B cell (primary cell): Measurements from ENCODE around the gene CLCNKA. TPM values are rescaled to one million over a fixed set of nuclear protein-coding genes. Genes with fewer than 3 reads are reported as not detected.

ENCODE experiments used
- ATAC-seq: fragments of 200-7000 bp; cut with Tn5 transposase; one replicate; pipeline ENCODE4 v1.10.0; 2021; ENCODE audit warnings: low read depth, mild to moderate bottlenecking, moderate number of reproducible peaks, moderate library complexity
- CTCF ChIA-PET: fragments of 350-600 bp; sonication (Branson Sonifier 250); formaldehyde crosslinking; loops from one replicate; lab custom pipeline; 2021; ENCODE audit warnings: antibody characterized with exemption, inconsistent platforms; lab: Charles Lee
- POLR2A ChIA-PET: fragments of 350-600 bp; sonication (Branson Sonifier 250); formaldehyde crosslinking; loops from one replicate; lab custom pipeline; 2021; ENCODE audit warnings: antibody characterized with exemption; lab: Charles Lee
- DNase-seq: peaks from one replicate; pipeline ENCODE4 v3.0.0; 2013
- H2AFZ ChIP-seq: 2 replicates; pipeline ENCODE4 v1.6.1; 2012; ENCODE audit warnings: mild to moderate bottlenecking, low read depth, low read length; ENCODE audit not compliant: insufficient read depth, poor library complexity, severe bottlenecking
- H3K27ac ChIP-seq, 2 donors: 1 replicate in 1 of 2; 2 replicates in 1 of 2; pipeline ENCODE4 v1.5.1; 2012 to 2013; ENCODE audit warnings: low read length in 2 of 2, mild to moderate bottlenecking in 2 of 2, moderate library complexity in 1 of 2
- H3K27me3 ChIP-seq, 4 experiments: fragments of 200-600 bp in 1 of 4; sonication (generic) in 1 of 4; replicated peaks in 1 of 4; 1 replicate in 2 of 4; 2 replicates in 2 of 4; pipeline versions ENCODE4 v1.6.1 to v1.7.0; 2013 to 2016; ENCODE audit warnings: low read length in 3 of 4, mild to moderate bottlenecking in 2 of 4, mixed read lengths in 1 of 4, moderate library complexity in 1 of 4; ENCODE audit not compliant: insufficient read depth in 4 of 4, control insufficient read depth in 3 of 4; ENCODE audit errors: control extremely low read depth in 1 of 4
- H3K36me3 ChIP-seq, 2 experiments: replicated peaks in 1 of 2; 1 replicate in 1 of 2; 2 replicates in 1 of 2; pipeline versions ENCODE4 v1.6.1 to v1.7.1; 2013; ENCODE audit warnings: low read length in 1 of 2; ENCODE audit not compliant: insufficient read depth in 2 of 2, control insufficient read depth in 1 of 2; ENCODE audit errors: control extremely low read depth in 1 of 2, extremely low read depth in 1 of 2
- H3K4me1 ChIP-seq, 2 donors: fragments of 200-600 bp in 1 of 2; sonication (generic) in 1 of 2; 1 replicate in 1 of 2; 2 replicates in 1 of 2; pipeline versions ENCODE4 v1.5.1 to v1.6.1; 2013 to 2017; ENCODE audit warnings: low read length in 2 of 2; ENCODE audit not compliant: control insufficient read depth in 2 of 2, insufficient read depth in 2 of 2
- H3K4me2 ChIP-seq: replicated peaks from 2 replicates; pipeline ENCODE3; 2012; ENCODE audit warnings: mild to moderate bottlenecking, low read depth, low read length; ENCODE audit not compliant: poor library complexity, severe bottlenecking
- H3K4me3 ChIP-seq, 5 experiments: fragments of 200-600 bp in 1 of 5; sonication (generic) in 1 of 5; 1 replicate in 3 of 5; 2 replicates in 2 of 5; pipeline versions ENCODE4 v1.5.1 to v1.7.0; 2011 to 2016; ENCODE audit warnings: low read length in 4 of 5, mild to moderate bottlenecking in 4 of 5, low read depth in 2 of 5, control low read depth in 1 of 5, moderate library complexity in 1 of 5; ENCODE audit not compliant: insufficient read depth in 1 of 5; ENCODE audit errors: control extremely low read depth in 1 of 5, extremely low read depth in 1 of 5
- H3K79me2 ChIP-seq: fragments of 200-600 bp; sonication (generic); one replicate; pipeline ENCODE4 v1.6.0; 2016; ENCODE audit warnings: low read length; ENCODE audit not compliant: control insufficient read depth, insufficient read depth
- H3K9ac ChIP-seq: fragments of 200-600 bp; sonication (generic); 2 replicates; pipeline ENCODE4 v1.6.1; 2017; ENCODE audit warnings: mild to moderate bottlenecking, low read length, moderate library complexity
- H3K9me3 ChIP-seq, 3 donors: one replicate each; pipeline versions ENCODE4 v1.6.1 to v1.7.1; 2013; ENCODE audit warnings: low read length in 2 of 3; ENCODE audit not compliant: control insufficient read depth in 2 of 3, insufficient read depth in 1 of 3; ENCODE audit errors: control extremely low read depth in 1 of 3
- H4K20me1 ChIP-seq: 2 replicates; pipeline ENCODE4 v1.6.0; 2012; ENCODE audit warnings: mild to moderate bottlenecking, low read length; ENCODE audit not compliant: insufficient read depth, control insufficient read depth, poor library complexity, severe bottlenecking
- H3K27ac Mint-ChIP-seq: one replicate; pipeline ENCODE4 v1.8.0; 2021; ENCODE audit warnings: mixed read lengths
- H3K27me3 Mint-ChIP-seq: one replicate; pipeline ENCODE4 v1.8.0; 2021; ENCODE audit warnings: mixed read lengths
- H3K4me1 Mint-ChIP-seq: one replicate; pipeline ENCODE4 v1.8.0; 2021; ENCODE audit warnings: mixed read lengths
- H3K4me3 Mint-ChIP-seq: one replicate; pipeline ENCODE4 v1.8.0; 2021; ENCODE audit warnings: mixed read lengths
- H3K9me3 Mint-ChIP-seq: one replicate; pipeline ENCODE4 v1.8.0; 2022; ENCODE audit warnings: mixed read lengths; ENCODE audit not compliant: insufficient read depth
- CTCF ChIP-seq: fragments of 200-600 bp; IDR thresholded peaks from one replicate; pipeline ENCODE4 v1.8.0; 2022; ENCODE audit warnings: antibody characterized with exemption, mild to moderate bottlenecking
- EZH2 ChIP-seq: IDR thresholded peaks from 2 replicates; pipeline ENCODE4 v1.6.1; 2012; ENCODE audit warnings: borderline replicate concordance, low read depth, mild to moderate bottlenecking, moderate library complexity, low read length; ENCODE audit not compliant: insufficient read depth, poor library complexity, severe bottlenecking
- WGBS: methylation state at CpG from one replicate; pipeline ENCODE4 v1.1.5; 2013; ENCODE audit warnings: missing lambda C conversion rate; ENCODE audit not compliant: insufficient coverage; 5-methylcytosine and 5-hydroxymethylcytosine counted together
- intact Hi-C: fragments of 100-400 bp; cut with micrococcal nuclease; formaldehyde crosslinking; loops from one replicate; pipeline ENCODE4 v1.10.0; 2022
- polyA plus RNA-seq: library from polyadenylated mRNA; depleted of rRNA; stranded (reverse); fragments of >200 nt; gene quantifications from 2 replicates; pipeline ENCODE4 v1.2.3, GENCODE V29; 2012
- total RNA-seq, 2 donors: library from RNA; stranded (reverse); fragments of 120-200 nt in 1 of 2; gene quantifications; 1 replicate in 1 of 2; 2 replicates in 1 of 2; pipeline versions ENCODE4 v1.2.3 to v1.2.4, GENCODE V29; 2013 to 2022

Gene CLCNKA
- total and polyA plus RNA-seq, 2 donors (not counting 1 experiment from before 2014, with no cell fraction given) = 0.03 TPM; not detected in 1

- Mint-ChIP-seq H3K9me3 (no peaks in the 10 kb centered on the region), H3K4me1 (no peaks in the 10 kb centered on the region), H3K4me3 (no peak overlapping the region), H3K27me3 (no peaks in the 10 kb centered on the region), H3K27ac (no peak overlapping the region)
- intact Hi-C loops = no loop called here
- H3K9ac ChIP-seq = no peak overlapping the region
- H3K4me3 ChIP-seq = no peak overlapping the region
- H3K36me3 ChIP-seq = no peaks in the 10 kb centered on the region
- peaks cover 0 to 7% (median under 1%) of the 10 kb centered on the region in 4 experiments for H3K27me3 ChIP-seq
- DNase-seq (no peak), ATAC-seq (no peak)
- no peaks in the 10 kb centered on the region for H3K4me1 ChIP-seq
- no peak overlapping the region for H3K27ac ChIP-seq
- 78% methylated on average over 6 of the region's 13 CpGs for WGBS
- H3K79me2 ChIP-seq = no peaks in the 10 kb centered on the region
- CTCF ChIA-PET = interaction anchor here (0.6 kb wide), 1 partner anchor 63 kb away, joined by 5 read pairs; no protein-coding TSS in a partner anchor
- no peaks in the 10 kb centered on the region for H4K20me1 ChIP-seq
- H3K4me2 ChIP-seq = no peak overlapping the region
- no peak for TF ChIP-seq EZH2
- no peak for TF ChIP-seq CTCF
- POLR2A ChIA-PET = no interaction called here
- H2AFZ ChIP-seq = no peak overlapping the region
- no peaks in the 10 kb centered on the region for H3K9me3 ChIP-seq
Measured at GRCh38 chr1:15988856-15989736, 32.7 kb upstream of the CLCNKA start.

GRCh38 chr1:15989776-15990175 lies 32.1 kb upstream of the CLCNKA start:
- no peak for ATAC-seq
- no peak overlapping the region for H3K4me3 Mint-ChIP-seq
- no peak for TF ChIP-seq EZH2
- no peak for TF ChIP-seq CTCF

More at GRCh38 chr1:15989776-15990175, 32.1 kb upstream of the CLCNKA start:
- Histone ChIP-seq H3K36me3 (no peaks in the 10 kb centered on the region), H3K4me1 (no peaks in the 10 kb centered on the region), H2AFZ (no peak overlapping the region), H4K20me1 (no peaks in the 10 kb centered on the region), H3K4me3 (no peak overlapping the region), H3K9ac (no peak overlapping the region), H3K9me3 (no peaks in the 10 kb centered on the region), H3K79me2 (no peaks in the 10 kb centered on the region), H3K4me2 (no peak overlapping the region), H3K27ac (no peak overlapping the region), H3K27me3 (peaks cover 0 to 7% (median under 1%) of the 10 kb centered on the region in 4 experiments)
- POLR2A ChIA-PET = interaction anchor here (0.6 kb wide), 1 partner anchor 266 kb away, joined by 3 read pairs; no protein-coding TSS in a partner anchor
- H3K27me3 Mint-ChIP-seq = no peaks in the 10 kb centered on the region
- H3K4me1 Mint-ChIP-seq = no peaks in the 10 kb centered on the region
- no peaks in the 10 kb centered on the region for H3K9me3 Mint-ChIP-seq
- no peak for DNase-seq
- CTCF ChIA-PET = no interaction called here
- intact Hi-C loops = loop anchor here (5.0 kb wide), 1 partner anchor 187 kb away; no protein-coding TSS in a partner anchor
- no peak overlapping the region for H3K27ac Mint-ChIP-seq
- 92% methylated on average over 9 of the region's 9 CpGs for WGBS
